Measurements from ENCODE around the gene TWF2.
A peak's percentile ranks its signal among the peaks of the same experiment; 100 is the strongest.

TWF2 gene

DNA sequence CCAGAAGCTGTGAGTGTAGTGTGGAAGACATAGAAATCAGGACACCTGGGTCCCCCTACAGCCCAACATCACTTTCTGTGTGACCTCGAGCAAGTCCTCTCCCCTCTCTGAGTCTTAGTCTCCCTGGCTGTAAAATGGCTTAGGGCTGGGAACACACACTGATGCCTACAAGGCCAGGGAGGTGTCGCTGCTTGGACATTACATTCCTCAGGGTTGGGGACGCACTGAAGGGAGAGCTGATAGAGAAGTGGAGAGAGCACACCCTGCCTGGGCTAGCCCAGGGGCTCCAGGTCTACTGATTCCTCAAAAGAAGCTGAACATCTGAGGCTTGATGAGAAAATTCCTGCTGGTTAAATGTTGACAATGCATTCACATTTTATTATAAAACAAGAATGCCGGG, 47.3 kb downstream of the TWF2 start:
- TF ChIP-seq, protein P1, sequence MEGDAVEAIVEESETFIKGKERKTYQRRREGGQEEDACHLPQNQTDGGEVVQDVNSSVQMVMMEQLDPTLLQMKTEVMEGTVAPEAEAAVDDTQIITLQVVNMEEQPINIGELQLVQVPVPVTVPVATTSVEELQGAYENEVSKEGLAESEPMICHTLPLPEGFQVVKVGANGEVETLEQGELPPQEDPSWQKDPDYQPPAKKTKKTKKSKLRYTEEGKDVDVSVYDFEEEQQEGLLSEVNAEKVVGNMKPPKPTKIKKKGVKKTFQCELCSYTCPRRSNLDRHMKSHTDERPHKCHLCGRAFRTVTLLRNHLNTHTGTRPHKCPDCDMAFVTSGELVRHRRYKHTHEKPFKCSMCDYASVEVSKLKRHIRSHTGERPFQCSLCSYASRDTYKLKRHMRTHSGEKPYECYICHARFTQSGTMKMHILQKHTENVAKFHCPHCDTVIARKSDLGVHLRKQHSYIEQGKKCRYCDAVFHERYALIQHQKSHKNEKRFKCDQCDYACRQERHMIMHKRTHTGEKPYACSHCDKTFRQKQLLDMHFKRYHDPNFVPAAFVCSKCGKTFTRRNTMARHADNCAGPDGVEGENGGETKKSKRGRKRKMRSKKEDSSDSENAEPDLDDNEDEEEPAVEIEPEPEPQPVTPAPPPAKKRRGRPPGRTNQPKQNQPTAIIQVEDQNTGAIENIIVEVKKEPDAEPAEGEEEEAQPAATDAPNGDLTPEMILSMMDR (IDR thresholded peaks at IDR 0.05; ENCODE audit: low read depth, low read length), result no peak
- no peak for DNase-seq (ENCODE audit: extremely low read depth, low read depth)

DNA sequence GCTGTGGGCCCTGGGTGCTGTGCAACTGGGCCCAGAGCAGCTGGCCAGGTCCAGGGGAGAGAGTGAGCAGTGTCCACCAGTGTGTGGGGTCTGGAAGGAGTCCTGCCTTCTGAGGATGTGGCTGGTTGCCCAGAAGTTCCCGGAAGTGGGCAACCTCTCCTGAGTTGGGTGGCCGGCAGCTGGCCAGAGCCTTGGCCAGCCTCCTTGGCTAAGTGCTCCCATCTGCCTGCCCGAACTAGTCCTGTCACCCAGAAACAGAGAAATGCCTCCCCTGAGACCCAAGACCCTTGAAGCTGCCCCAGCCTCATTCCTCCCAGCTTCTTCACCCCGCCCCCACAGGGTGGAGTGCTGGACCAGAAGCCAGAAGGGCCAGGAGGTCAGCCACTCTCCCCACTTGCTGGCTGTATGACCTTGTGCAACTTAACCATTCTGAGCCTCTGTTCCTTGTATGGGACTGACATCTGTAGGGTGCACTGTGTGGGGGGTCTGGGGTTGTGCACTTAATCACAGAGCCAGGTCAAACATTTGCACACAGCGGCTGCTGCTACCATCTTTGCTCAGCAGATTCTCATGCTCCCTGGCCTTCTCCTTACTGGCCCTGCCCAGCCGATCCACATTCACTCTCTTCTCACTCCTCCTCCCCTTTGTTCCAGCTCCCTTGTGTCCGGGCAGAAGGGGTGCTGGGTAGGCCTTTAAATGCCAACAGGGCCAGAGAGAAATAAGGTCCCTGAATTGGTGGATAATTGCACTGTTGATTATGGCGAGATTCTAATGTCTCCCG, 48.5 kb downstream of the TWF2 start:
- TF ChIP-seq, protein P1 (IDR thresholded peaks at IDR 0.05; ENCODE audit: low read depth, low read length), result no peak
- DNase-seq (ENCODE audit: extremely low read depth, low read depth), result peak; percentile 39

DNA sequence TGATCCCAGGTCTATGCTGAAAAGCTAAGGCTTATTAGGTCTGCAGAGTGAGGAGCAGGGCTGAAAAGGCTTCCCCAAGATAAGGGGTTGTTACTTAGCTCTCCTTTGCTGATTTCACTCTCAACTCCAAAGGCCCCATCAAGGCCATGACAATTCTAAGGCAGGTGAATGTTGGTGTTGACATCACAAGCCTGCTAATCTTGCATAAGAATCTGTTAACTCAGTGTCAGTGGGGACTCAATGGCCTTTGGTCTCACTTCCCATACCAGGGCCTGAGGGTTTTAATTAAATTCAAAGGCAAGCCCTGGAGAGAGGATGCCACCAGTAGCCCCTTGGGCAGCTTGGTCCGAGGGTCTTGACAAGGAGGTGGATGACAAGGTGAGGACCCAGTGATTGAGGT, 50.4 kb downstream of the TWF2 start:
- no peak for DNase-seq (ENCODE audit: extremely low read depth, low read depth)

DNA sequence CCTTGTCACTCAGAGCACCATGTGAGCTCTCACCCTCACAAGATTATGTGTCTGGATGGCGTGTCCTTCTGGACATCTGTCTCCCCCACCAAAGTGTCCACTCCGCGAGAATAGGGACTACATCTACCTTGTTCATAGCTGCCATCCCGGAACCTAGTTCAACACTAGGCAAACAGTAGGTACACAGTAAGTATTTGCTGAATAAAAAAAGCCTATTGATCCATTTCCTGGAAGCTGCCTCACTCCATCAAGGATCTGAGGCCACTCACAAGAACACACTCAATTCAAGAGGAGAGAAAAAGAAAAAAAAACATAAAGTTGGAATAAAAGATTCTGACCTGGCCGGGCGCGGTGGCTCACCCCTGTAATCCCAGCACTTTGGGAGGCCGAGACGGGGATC, 52.2 kb downstream of the TWF2 start:
- DNase-seq (ENCODE audit: extremely low read depth, low read depth), result no peak
- TF ChIP-seq, protein P1 (IDR thresholded peaks at IDR 0.05; ENCODE audit: low read depth, low read length), result no peak

More for the DNA sequence above, 50.4 kb downstream of the TWF2 start:
- TF ChIP-seq, protein P1 (IDR thresholded peaks at IDR 0.05; ENCODE audit: low read depth, low read length), result no peak

DNA sequence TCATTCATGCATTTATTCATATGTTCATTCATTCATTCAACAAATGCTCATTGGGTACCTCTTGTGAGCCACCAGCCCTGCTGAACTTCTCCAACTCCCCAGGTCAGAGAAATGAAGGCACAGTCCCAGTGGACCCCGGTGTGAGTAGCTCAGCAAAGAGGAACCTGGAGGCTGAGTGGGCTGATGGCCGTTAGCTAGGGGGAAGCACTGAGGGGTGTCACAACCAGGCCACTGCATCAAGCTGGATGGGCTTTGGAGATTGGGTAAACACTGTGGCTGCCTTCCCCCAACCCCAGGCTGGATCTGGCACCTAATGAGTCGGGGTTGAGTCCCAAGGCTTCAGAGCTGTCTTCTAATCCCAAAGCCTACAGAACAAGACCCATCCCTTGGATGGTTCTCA, 53.1 kb downstream of the TWF2 start:
- TF ChIP-seq, protein P1 (IDR thresholded peaks at IDR 0.05; ENCODE audit: low read depth, low read length), result no peak
- no peak for DNase-seq (ENCODE audit: extremely low read depth, low read depth)

DNA sequence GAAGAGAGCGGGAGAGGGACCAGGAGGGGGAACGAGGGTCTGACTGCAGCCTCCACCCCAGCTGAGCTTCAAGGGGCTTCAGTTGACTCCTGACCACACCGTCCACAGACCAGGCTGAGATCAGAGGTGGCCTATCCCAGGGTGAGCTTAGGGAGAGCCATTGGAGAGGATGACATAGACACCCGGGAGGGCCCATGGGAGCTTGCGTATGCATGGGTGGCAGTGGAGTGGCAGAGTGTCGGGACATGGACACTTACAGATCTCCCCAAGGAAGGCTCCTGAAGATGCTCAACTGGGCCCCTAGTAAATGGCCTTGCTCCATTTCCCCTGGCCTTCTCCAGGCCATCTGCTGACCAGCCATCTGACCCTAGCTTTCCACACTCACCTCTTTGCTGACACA, 53.6 kb downstream of the TWF2 start:
- TF ChIP-seq, protein P1 (IDR thresholded peaks at IDR 0.05; ENCODE audit: low read depth, low read length), result no peak
- DNase-seq (ENCODE audit: extremely low read depth, low read depth), result no peak

GRCh38 chr3:52184690-52185089, 54.3 kb downstream of the TWF2 start:
- DNase-seq (ENCODE audit: extremely low read depth, low read depth), result no peak
- TF ChIP-seq, protein P1 (IDR thresholded peaks at IDR 0.05; ENCODE audit: low read depth, low read length), result no peak

All from AG09319 (cell line).